K562 (cell line): ENCODE measurements around the gene FGF11. TPM values are rescaled to one million over a fixed set of nuclear protein-coding genes. Genes with fewer than 3 reads are reported as not detected.

Experiments used
- ATF7 ChIP-seq: fragments of 450-650 bp; IDR thresholded peaks from 2 replicates; pipeline ENCODE4 v1.7.1; 2014; ENCODE audit warnings: mild to moderate bottlenecking, moderate library complexity
- DNMT1 ChIP-seq: fragments of 450-650 bp; IDR thresholded peaks from 2 replicates; pipeline ENCODE4 v1.6.1; 2016; ENCODE audit warnings: antibody characterized with exemption, mild to moderate bottlenecking
- JUND ChIP-seq, 2 experiments: IDR thresholded peaks; 2 replicates in 1 of 2; 3 replicates in 1 of 2; pipeline ENCODE4 v1.6.1; 2011; ENCODE audit warnings: borderline replicate concordance in 2 of 2, low read depth in 2 of 2, low read length in 2 of 2, improper control_type of control experiment in 1 of 2, missing biosample characterization in 1 of 2, missing genetic modification characterization in 1 of 2, missing genetic modification reagents in 1 of 2
- MNT ChIP-seq, 2 experiments: fragments of 450-650 bp; conservative IDR thresholded peaks; 2 replicates each; pipeline ENCODE4 v1.6.1; 2017; ENCODE audit warnings: mild to moderate bottlenecking in 2 of 2, moderate library complexity in 2 of 2
- PATZ1 ChIP-seq: fragments of 250-450 bp; sonication (Bioruptor Pico); IDR thresholded peaks from 2 replicates; pipeline ENCODE4 v1.5.0; 2020; ENCODE audit warnings: mild to moderate bottlenecking, borderline replicate concordance
- POLR2B ChIP-seq: fragments of 450-650 bp; IDR thresholded peaks from 2 replicates; pipeline ENCODE4 v1.6.1; 2018; ENCODE audit warnings: low read depth; ENCODE audit not compliant: partially characterized antibody
- RBM14 ChIP-seq: fragments of 200-400 bp; formaldehyde crosslinking; IDR thresholded peaks from 2 replicates; pipeline ENCODE4 v1.6.1; 2018; ENCODE audit warnings: low read depth, mild to moderate bottlenecking, low read length, moderate library complexity, borderline replicate concordance; ENCODE audit not compliant: insufficient read depth
- RBM22 ChIP-seq: fragments of 200-400 bp; formaldehyde crosslinking; IDR thresholded peaks from 2 replicates; pipeline ENCODE4 v1.6.1; 2018; ENCODE audit warnings: low read length, low read depth; ENCODE audit not compliant: poor library complexity, severe bottlenecking
- SMARCC2 ChIP-seq: fragments of 450-650 bp; IDR thresholded peaks from 2 replicates; pipeline ENCODE4 v1.6.1; 2017; ENCODE audit warnings: antibody characterized with exemption, moderate library complexity, mild to moderate bottlenecking, low read depth
- SP2 ChIP-seq: IDR thresholded peaks from 2 replicates; pipeline ENCODE4 v1.6.1; 2011; ENCODE audit warnings: mild to moderate bottlenecking, low read depth, low read length, moderate library complexity; ENCODE audit not compliant: poor library complexity, severe bottlenecking; ENCODE audit errors: extremely low read depth
- TBP ChIP-seq: optimal IDR thresholded peaks from 2 replicates; pipeline ENCODE3; 2011; ENCODE audit warnings: low read depth, low read length, improper control_type of control experiment
- THRA ChIP-seq: fragments of 450-650 bp; IDR thresholded peaks from 2 replicates; pipeline ENCODE4 v1.6.1; 2017; ENCODE audit warnings: mild to moderate bottlenecking, moderate library complexity
- USF2 ChIP-seq: sonication (generic); formaldehyde crosslinking; IDR thresholded peaks from 2 replicates; pipeline ENCODE4 v1.5.0; 2020; ENCODE audit warnings: missing genetic modification reagents
- ZBTB5 ChIP-seq: fragments of 450-650 bp; IDR thresholded peaks from 2 replicates; pipeline ENCODE4 v1.6.1; 2017; ENCODE audit warnings: antibody characterized with exemption
- ZNF175 ChIP-seq: fragments of 200-800 bp; sonication (Bioruptor generic); IDR thresholded peaks from 2 replicates; pipeline ENCODE4 v1.6.1; 2016; ENCODE audit warnings: low read depth, mild to moderate bottlenecking, missing genetic modification characterization, missing compliant biosample characterization
- ZNF23 ChIP-seq: fragments of 250-450 bp; sonication (Bioruptor Pico); IDR thresholded peaks from 2 replicates; pipeline ENCODE4 v1.4.0; 2020; ENCODE audit warnings: mild to moderate bottlenecking
- ZNF263 ChIP-seq: sonication (generic); formaldehyde crosslinking; IDR thresholded peaks from 2 replicates; pipeline ENCODE4 v1.8.0; 2022; ENCODE audit warnings: mild to moderate bottlenecking, missing genetic modification reagents, borderline replicate concordance
- ZNF551 ChIP-seq: fragments of 250-450 bp; sonication (Bioruptor Pico); IDR thresholded peaks from 2 replicates; pipeline ENCODE4 v1.5.0; 2021; ENCODE audit warnings: mild to moderate bottlenecking, moderate library complexity
- polyA plus RNA-seq, 8 experiments: library from polyadenylated mRNA; depleted of rRNA in 4 of 8; stranded (reverse) in 5 of 8; unstranded in 3 of 8; fragments of >200 nt; fragmentation: Nextera tagmentation in 2 of 8; fragmentation: Illumina TruSeq in 1 of 8; extraction: Ambion mirVana in 2 of 8; extraction: Trizol in 1 of 8; gene quantifications; 2 replicates each; pipeline versions ENCODE4 v1.2.1 to v1.2.3, GENCODE V29; 2011 to 2014; ENCODE audit warnings: inconsistent platforms in 1 of 8, missing spikeins in 1 of 8
- total RNA-seq, 7 experiments: library from RNA; depleted of rRNA in 6 of 7; stranded (reverse); fragments of >200 nt in 6 of 7; fragmentation: Illumina TruSeq in 2 of 7; extraction: Trizol in 2 of 7; gene quantifications; 2 replicates each; pipeline versions ENCODE4 v1.2.1 to v1.2.3, GENCODE V29; 2011 to 2021; ENCODE audit warnings: low replicate concordance in 1 of 7

FGF11 gene
- total and polyA plus RNA-seq, 9 of the 15 experiments (the other 6 are each of a cell fraction or from before 2014, with no cell fraction given), result 1.2 to 7.5 (median 3.0) TPM

- TF ChIP-seq USF2 (CRISPR knock-in tag), result no peak
- no peak for TF ChIP-seq ZNF23 (CRISPR knock-in tag)
- peak; percentile 73 for TF ChIP-seq POLR2B
- TF ChIP-seq TBP, result peak; percentile 90
- TF ChIP-seq RBM22, result no peak
- TF ChIP-seq ZNF175 (CRISPR knock-in tag), result no peak
- TF ChIP-seq ZNF263 (CRISPR knock-in tag), result no peak
- TF ChIP-seq ZNF551, result no peak
- no peak for TF ChIP-seq DNMT1
- no peak for TF ChIP-seq RBM14
- TF ChIP-seq PATZ1 (CRISPR knock-in tag), result no peak
- TF ChIP-seq JUND (IDR thresholded peaks at IDR 0.05; ENCODE audit: borderline replicate concordance, low read depth, low read length), result peak; percentile 10; the same call in 1 of the 2 replicates
- no peak for TF ChIP-seq JUND (tag; IDR thresholded peaks at IDR 0.05; ENCODE audit: borderline replicate concordance, low read depth, low read length)
- peak; percentile 59 for TF ChIP-seq ATF7
- TF ChIP-seq MNT (conservative IDR thresholded peaks at IDR 0.05), result peak in 1 of 2 experiments; percentile 61; a peak in 1 of 4 replicates
- no peak for TF ChIP-seq THRA
- TF ChIP-seq SMARCC2, result peak; percentile 30; the same call in 1 of the 2 replicates
- TF ChIP-seq SP2, result peak; percentile 53
- peak; percentile 73 for TF ChIP-seq ZBTB5
Observed at GRCh38 chr17:7403977-7404736, 35.2 kb upstream of the FGF11 start, which contains the start of gene TMEM256 (continued).
